Measurements from ENCODE around the gene FBXO2.

The FBXO2 gene

GRCh38 chr1:11638121-11638520 lies 16.1 kb downstream of the FBXO2 start:
- TF ChIP-seq POLR2AphosphoS5 (IDR thresholded peaks at IDR 0.05; ENCODE audit: low read depth, low read length), result no peak
- TF ChIP-seq FOXP2 (optimal IDR thresholded peaks at IDR 0.05; ENCODE audit: borderline replicate concordance, extremely low read depth, extremely low read length, insufficient read depth), result no peak
- TF ChIP-seq SIN3A (IDR thresholded peaks at IDR 0.05; ENCODE audit: borderline replicate concordance, insufficient read depth, low read length), result no peak
- TF ChIP-seq, protein P1, sequence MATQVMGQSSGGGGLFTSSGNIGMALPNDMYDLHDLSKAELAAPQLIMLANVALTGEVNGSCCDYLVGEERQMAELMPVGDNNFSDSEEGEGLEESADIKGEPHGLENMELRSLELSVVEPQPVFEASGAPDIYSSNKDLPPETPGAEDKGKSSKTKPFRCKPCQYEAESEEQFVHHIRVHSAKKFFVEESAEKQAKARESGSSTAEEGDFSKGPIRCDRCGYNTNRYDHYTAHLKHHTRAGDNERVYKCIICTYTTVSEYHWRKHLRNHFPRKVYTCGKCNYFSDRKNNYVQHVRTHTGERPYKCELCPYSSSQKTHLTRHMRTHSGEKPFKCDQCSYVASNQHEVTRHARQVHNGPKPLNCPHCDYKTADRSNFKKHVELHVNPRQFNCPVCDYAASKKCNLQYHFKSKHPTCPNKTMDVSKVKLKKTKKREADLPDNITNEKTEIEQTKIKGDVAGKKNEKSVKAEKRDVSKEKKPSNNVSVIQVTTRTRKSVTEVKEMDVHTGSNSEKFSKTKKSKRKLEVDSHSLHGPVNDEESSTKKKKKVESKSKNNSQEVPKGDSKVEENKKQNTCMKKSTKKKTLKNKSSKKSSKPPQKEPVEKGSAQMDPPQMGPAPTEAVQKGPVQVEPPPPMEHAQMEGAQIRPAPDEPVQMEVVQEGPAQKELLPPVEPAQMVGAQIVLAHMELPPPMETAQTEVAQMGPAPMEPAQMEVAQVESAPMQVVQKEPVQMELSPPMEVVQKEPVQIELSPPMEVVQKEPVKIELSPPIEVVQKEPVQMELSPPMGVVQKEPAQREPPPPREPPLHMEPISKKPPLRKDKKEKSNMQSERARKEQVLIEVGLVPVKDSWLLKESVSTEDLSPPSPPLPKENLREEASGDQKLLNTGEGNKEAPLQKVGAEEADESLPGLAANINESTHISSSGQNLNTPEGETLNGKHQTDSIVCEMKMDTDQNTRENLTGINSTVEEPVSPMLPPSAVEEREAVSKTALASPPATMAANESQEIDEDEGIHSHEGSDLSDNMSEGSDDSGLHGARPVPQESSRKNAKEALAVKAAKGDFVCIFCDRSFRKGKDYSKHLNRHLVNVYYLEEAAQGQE (IDR thresholded peaks at IDR 0.05; ENCODE audit: insufficient read depth in 1 of 2, low read depth in 2 of 2, low read length in 2 of 2), result no peak
- TF ChIP-seq TAF1 (IDR thresholded peaks at IDR 0.05; ENCODE audit: borderline replicate concordance, insufficient read depth, low read length), result no peak

GRCh38 chr1:11634365-11635192 lies 19.6 kb downstream of the FBXO2 start:
- TF ChIP-seq TAF1 (IDR thresholded peaks at IDR 0.05; ENCODE audit: borderline replicate concordance, insufficient read depth, low read length), result no peak
- TF ChIP-seq FOXP2 (optimal IDR thresholded peaks at IDR 0.05; ENCODE audit: borderline replicate concordance, extremely low read depth, extremely low read length, insufficient read depth), result no peak
- TF ChIP-seq, protein P1 (IDR thresholded peaks at IDR 0.05; ENCODE audit: insufficient read depth in 1 of 2, low read depth in 2 of 2, low read length in 2 of 2), result no peak
- TF ChIP-seq POLR2AphosphoS5 (IDR thresholded peaks at IDR 0.05; ENCODE audit: low read depth, low read length), result no peak
- TF ChIP-seq SIN3A (IDR thresholded peaks at IDR 0.05; ENCODE audit: borderline replicate concordance, insufficient read depth, low read length), result no peak

DNA sequence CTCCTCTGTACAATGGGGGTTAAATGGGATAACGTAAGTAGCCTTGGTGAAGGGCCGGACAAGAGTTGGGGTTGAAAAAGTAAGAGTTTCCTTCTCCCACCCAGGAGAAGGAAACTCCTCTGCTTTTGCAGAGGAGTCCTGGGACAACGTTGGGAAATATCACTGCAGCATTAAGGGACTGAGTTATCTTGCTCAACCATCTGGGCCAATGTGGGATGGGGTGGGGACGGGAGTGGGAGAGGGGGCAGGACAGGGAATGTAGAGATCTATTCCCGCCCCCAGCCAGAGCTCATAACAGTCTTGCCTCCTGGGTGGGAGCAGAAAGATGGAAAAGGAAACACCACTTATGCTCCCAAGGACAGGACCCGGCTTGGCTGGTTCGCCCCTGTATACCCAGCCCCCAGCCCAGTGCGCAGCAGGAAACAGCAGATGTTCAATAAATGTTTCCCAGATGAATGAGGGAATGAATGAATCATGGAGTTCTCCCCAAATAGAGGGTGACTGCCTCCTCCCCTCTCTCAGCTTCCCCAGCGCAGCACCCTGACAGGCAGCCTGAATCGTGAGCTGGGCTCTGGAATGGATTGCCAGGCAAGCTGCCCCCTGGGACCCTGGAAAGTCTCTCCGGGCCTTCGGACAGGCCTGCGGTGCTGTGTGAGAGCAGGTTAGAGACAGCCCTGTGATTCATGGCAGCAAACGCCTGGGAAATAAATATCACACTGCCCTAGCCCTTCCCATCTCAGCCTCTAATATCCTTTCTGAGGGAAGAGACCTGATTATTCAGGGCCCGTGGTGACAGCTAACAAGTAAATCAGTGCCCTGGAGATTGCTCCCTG lies 24.8 kb downstream of the FBXO2 start:
- no peak for TF ChIP-seq SIN3A (IDR thresholded peaks at IDR 0.05; ENCODE audit: borderline replicate concordance, insufficient read depth, low read length)
- TF ChIP-seq TAF1 (IDR thresholded peaks at IDR 0.05; ENCODE audit: borderline replicate concordance, insufficient read depth, low read length), result no peak
- TF ChIP-seq, protein P1 (IDR thresholded peaks at IDR 0.05; ENCODE audit: insufficient read depth in 1 of 2, low read depth in 2 of 2, low read length in 2 of 2), result no peak
- TF ChIP-seq FOXP2 (optimal IDR thresholded peaks at IDR 0.05; ENCODE audit: borderline replicate concordance, extremely low read depth, extremely low read length, insufficient read depth), result no peak
- TF ChIP-seq POLR2AphosphoS5 (IDR thresholded peaks at IDR 0.05; ENCODE audit: low read depth, low read length), result no peak

DNA sequence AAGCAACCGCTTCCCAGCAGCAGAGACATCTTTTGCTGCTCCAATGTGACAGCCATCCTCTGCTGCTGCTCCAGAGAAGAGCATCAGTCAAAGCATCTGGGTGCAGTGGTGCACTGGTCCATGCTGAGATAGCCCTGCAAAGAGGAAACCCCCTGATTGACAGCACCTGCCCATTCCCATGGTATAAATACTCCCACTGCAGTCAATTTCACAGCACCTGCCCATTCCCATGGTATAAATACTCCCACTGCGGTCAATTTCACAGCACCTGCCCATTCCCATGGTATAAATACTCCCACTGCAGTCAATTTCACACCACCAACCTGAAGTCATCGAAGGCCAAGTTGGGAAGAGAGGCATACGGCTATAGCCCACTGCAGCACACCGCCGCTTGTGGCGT lies 25.5 kb downstream of the FBXO2 start:
- TF ChIP-seq FOXP2 (optimal IDR thresholded peaks at IDR 0.05; ENCODE audit: borderline replicate concordance, extremely low read depth, extremely low read length, insufficient read depth), result no peak
- TF ChIP-seq, protein P1 (IDR thresholded peaks at IDR 0.05; ENCODE audit: insufficient read depth in 1 of 2, low read depth in 2 of 2, low read length in 2 of 2), result no peak
- TF ChIP-seq SIN3A (IDR thresholded peaks at IDR 0.05; ENCODE audit: borderline replicate concordance, insufficient read depth, low read length), result no peak
- no peak for TF ChIP-seq TAF1 (IDR thresholded peaks at IDR 0.05; ENCODE audit: borderline replicate concordance, insufficient read depth, low read length)
- no peak for TF ChIP-seq POLR2AphosphoS5 (IDR thresholded peaks at IDR 0.05; ENCODE audit: low read depth, low read length)
